ENCODE data around the gene SOCS4.
"Not testable (repeated sequence)": the region's sequence is repeated elsewhere in the genome, so short reads cannot be mapped to it uniquely, and the experiment has no call there.

The SOCS4 gene

GRCh38 chr14:55026793-55027561 lies at the start of gene SOCS4, which contains the start of gene WDHD1:
Gene SOCS4 (plus strand): TSS chr14:55027236. CDS start chr14:55043042, 15,806 bp downstream.
Gene WDHD1 (minus strand): TSS chr14:55027099. CDS start chr14:55026787, 312 bp downstream.
- FAIRE-seq = no peak

- FAIRE-seq = no peak
These were observed 48.0 kb upstream of the SOCS4 start for GRCh38 chr14:54979039-54979438.

GRCh38 chr14:54981698-54982097 lies 45.3 kb upstream of the SOCS4 start:
- peak; percentile 85 for FAIRE-seq

- no peak for FAIRE-seq
These were observed 41.9 kb upstream of the SOCS4 start for GRCh38 chr14:54985156-54985555.

GRCh38 chr14:55000381-55000780 lies 26.7 kb upstream of the SOCS4 start:
- peak; percentile 62 for FAIRE-seq

- FAIRE-seq = no peak
These were observed 22.0 kb upstream of the SOCS4 start for GRCh38 chr14:55005071-55005470.

- no peak for FAIRE-seq
These were observed 12.0 kb upstream of the SOCS4 start for GRCh38 chr14:55015006-55015405.

- FAIRE-seq = no peak
These were observed 7.0 kb upstream of the SOCS4 start for GRCh38 chr14:55019968-55020554.

GRCh38 chr14:55024365-55024764 lies 2.7 kb upstream of the SOCS4 start:
- not testable (repeated sequence) for FAIRE-seq

GRCh38 chr14:55025948-55026347 lies 1.1 kb upstream of the SOCS4 start:
- FAIRE-seq = no peak

GRCh38 chr14:55026441-55026792 lies 619 bp upstream of the SOCS4 start:
- FAIRE-seq = no peak

GRCh38 chr14:55028066-55028465 lies 1.0 kb downstream of the SOCS4 start:
- FAIRE-seq = no peak

- FAIRE-seq = no peak
These were observed 1.4 kb downstream of the SOCS4 start for GRCh38 chr14:55028476-55028875.

GRCh38 chr14:55031190-55031589 lies 4.2 kb downstream of the SOCS4 start:
- FAIRE-seq = no peak

GRCh38 chr14:55037995-55038394 lies 11.0 kb downstream of the SOCS4 start:
- FAIRE-seq = not testable (repeated sequence)

GRCh38 chr14:55038708-55039107 lies 11.7 kb downstream of the SOCS4 start:
- no peak for FAIRE-seq

- no peak for FAIRE-seq
These were observed 16.5 kb downstream of the SOCS4 start for GRCh38 chr14:55043528-55043927.

- FAIRE-seq = no peak
These were observed 18.1 kb downstream of the SOCS4 start for GRCh38 chr14:55045087-55045486.

- no peak for FAIRE-seq
These were observed 20.4 kb downstream of the SOCS4 start for GRCh38 chr14:55047301-55048053.

- FAIRE-seq = no peak
These were observed 21.9 kb downstream of the SOCS4 start for GRCh38 chr14:55048900-55049436.

- FAIRE-seq = no peak
These were observed 24.1 kb downstream of the SOCS4 start for GRCh38 chr14:55051165-55051422.

GRCh38 chr14:55051423-55052268 lies 24.6 kb downstream of the SOCS4 start, which contains the start of gene MAPK1IP1L:
Gene MAPK1IP1L (plus strand): TSS chr14:55051647. CDS start chr14:55061684, 10,037 bp downstream.
- no peak for FAIRE-seq
